ENCODE measurements around the gene VGLL4.

VGLL4 gene

GRCh38 chr3:11565492-11565891 lies 78.2 kb downstream of the VGLL4 start:
- Histone ChIP-seq H3K4me1 (ENCODE audit: control insufficient read depth, low read depth, low read length) (no peaks in the 10 kb centered on the region), H3K36me3 (ENCODE audit: control insufficient read depth, low read depth, low read length) (peaks cover 8% of the 10 kb centered on the region), H3K27ac (ENCODE audit: low read length) (no peak overlapping the region), H3K9me3 (ENCODE audit: control insufficient read depth, low read depth, low read length) (no peaks in the 10 kb centered on the region), H3K27me3 (ENCODE audit: control insufficient read depth, insufficient read depth, low read length) (no peaks in the 10 kb centered on the region), H3K4me3 (ENCODE audit: low read length) (no peak overlapping the region), H3K9ac (ENCODE audit: low read length) (no peak overlapping the region)

GRCh38 chr3:11565072-11565471 lies 78.6 kb downstream of the VGLL4 start:
- H3K4me1 ChIP-seq (ENCODE audit: control insufficient read depth, low read depth, low read length): no peaks in the 10 kb centered on the region
- H3K27ac ChIP-seq (ENCODE audit: low read length): no peak overlapping the region
- H3K36me3 ChIP-seq (ENCODE audit: control insufficient read depth, low read depth, low read length): peaks cover 8% of the 10 kb centered on the region
- H3K4me3 ChIP-seq (ENCODE audit: low read length): no peak overlapping the region
- no peaks in the 10 kb centered on the region for H3K9me3 ChIP-seq (ENCODE audit: control insufficient read depth, low read depth, low read length)
- no peaks in the 10 kb centered on the region for H3K27me3 ChIP-seq (ENCODE audit: control insufficient read depth, insufficient read depth, low read length)
- no peak overlapping the region for H3K9ac ChIP-seq (ENCODE audit: low read length)

GRCh38 chr3:11564577-11565001 lies 79.1 kb downstream of the VGLL4 start:
- H3K9me3 ChIP-seq (ENCODE audit: control insufficient read depth, low read depth, low read length): no peaks in the 10 kb centered on the region
- H3K36me3 ChIP-seq (ENCODE audit: control insufficient read depth, low read depth, low read length): peaks cover 8% of the 10 kb centered on the region
- no peak overlapping the region for H3K27ac ChIP-seq (ENCODE audit: low read length)
- no peak overlapping the region for H3K4me3 ChIP-seq (ENCODE audit: low read length)
- no peak overlapping the region for H3K9ac ChIP-seq (ENCODE audit: low read length)
- no peaks in the 10 kb centered on the region for H3K4me1 ChIP-seq (ENCODE audit: control insufficient read depth, low read depth, low read length)
- H3K27me3 ChIP-seq (ENCODE audit: control insufficient read depth, insufficient read depth, low read length): no peaks in the 10 kb centered on the region

DNA sequence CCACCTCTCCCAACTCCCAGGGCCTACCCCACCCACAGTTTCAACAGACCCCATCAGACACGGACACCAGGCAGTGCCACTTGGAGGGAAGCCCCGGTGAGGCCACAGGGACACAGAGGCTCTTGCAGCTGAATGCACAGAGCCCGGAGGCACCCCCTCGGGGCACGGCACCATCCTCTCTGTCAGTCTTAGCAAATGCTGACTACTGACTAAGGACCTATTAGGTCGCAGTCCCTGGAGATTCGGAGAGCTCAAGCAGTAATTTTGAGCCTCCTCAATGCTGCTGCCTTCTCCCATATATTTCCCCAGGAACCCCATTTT lies 79.9 kb downstream of the VGLL4 start:
- Histone ChIP-seq H3K27ac (ENCODE audit: low read length) (no peak overlapping the region), H3K9me3 (ENCODE audit: control insufficient read depth, low read depth, low read length) (no peaks in the 10 kb centered on the region), H3K27me3 (ENCODE audit: control insufficient read depth, insufficient read depth, low read length) (no peaks in the 10 kb centered on the region), H3K36me3 (ENCODE audit: control insufficient read depth, low read depth, low read length) (peaks cover 8% of the 10 kb centered on the region), H3K9ac (ENCODE audit: low read length) (no peak overlapping the region), H3K4me3 (ENCODE audit: low read length) (no peak overlapping the region), H3K4me1 (ENCODE audit: control insufficient read depth, low read depth, low read length) (no peaks in the 10 kb centered on the region)

GRCh38 chr3:11563159-11563864 lies 80.4 kb downstream of the VGLL4 start:
- Histone ChIP-seq H3K4me3 (ENCODE audit: low read length) (no peak overlapping the region), H3K4me1 (ENCODE audit: control insufficient read depth, low read depth, low read length) (no peaks in the 10 kb centered on the region), H3K36me3 (ENCODE audit: control insufficient read depth, low read depth, low read length) (peaks cover 8% of the 10 kb centered on the region), H3K9ac (ENCODE audit: low read length) (no peak overlapping the region), H3K27ac (ENCODE audit: low read length) (no peak overlapping the region), H3K9me3 (ENCODE audit: control insufficient read depth, low read depth, low read length) (no peaks in the 10 kb centered on the region), H3K27me3 (ENCODE audit: control insufficient read depth, insufficient read depth, low read length) (no peaks in the 10 kb centered on the region)

- peaks cover 17% of the 10 kb centered on the region for H3K36me3 ChIP-seq (ENCODE audit: control insufficient read depth, low read depth, low read length)
- no peak overlapping the region for H3K9ac ChIP-seq (ENCODE audit: low read length)
- no peaks in the 10 kb centered on the region for H3K9me3 ChIP-seq (ENCODE audit: control insufficient read depth, low read depth, low read length)
- H3K27ac ChIP-seq (ENCODE audit: low read length): no peak overlapping the region
- H3K27me3 ChIP-seq (ENCODE audit: control insufficient read depth, insufficient read depth, low read length): no peaks in the 10 kb centered on the region
- no peaks in the 10 kb centered on the region for H3K4me1 ChIP-seq (ENCODE audit: control insufficient read depth, low read depth, low read length)
- no peak overlapping the region for H3K4me3 ChIP-seq (ENCODE audit: low read length)
Measured at GRCh38 chr3:11562277-11562881, 81.3 kb downstream of the VGLL4 start.

- H3K9ac ChIP-seq (ENCODE audit: low read length): no peak overlapping the region
Measured at GRCh38 chr3:11560746-11561145, 83.0 kb downstream of the VGLL4 start.

DNA sequence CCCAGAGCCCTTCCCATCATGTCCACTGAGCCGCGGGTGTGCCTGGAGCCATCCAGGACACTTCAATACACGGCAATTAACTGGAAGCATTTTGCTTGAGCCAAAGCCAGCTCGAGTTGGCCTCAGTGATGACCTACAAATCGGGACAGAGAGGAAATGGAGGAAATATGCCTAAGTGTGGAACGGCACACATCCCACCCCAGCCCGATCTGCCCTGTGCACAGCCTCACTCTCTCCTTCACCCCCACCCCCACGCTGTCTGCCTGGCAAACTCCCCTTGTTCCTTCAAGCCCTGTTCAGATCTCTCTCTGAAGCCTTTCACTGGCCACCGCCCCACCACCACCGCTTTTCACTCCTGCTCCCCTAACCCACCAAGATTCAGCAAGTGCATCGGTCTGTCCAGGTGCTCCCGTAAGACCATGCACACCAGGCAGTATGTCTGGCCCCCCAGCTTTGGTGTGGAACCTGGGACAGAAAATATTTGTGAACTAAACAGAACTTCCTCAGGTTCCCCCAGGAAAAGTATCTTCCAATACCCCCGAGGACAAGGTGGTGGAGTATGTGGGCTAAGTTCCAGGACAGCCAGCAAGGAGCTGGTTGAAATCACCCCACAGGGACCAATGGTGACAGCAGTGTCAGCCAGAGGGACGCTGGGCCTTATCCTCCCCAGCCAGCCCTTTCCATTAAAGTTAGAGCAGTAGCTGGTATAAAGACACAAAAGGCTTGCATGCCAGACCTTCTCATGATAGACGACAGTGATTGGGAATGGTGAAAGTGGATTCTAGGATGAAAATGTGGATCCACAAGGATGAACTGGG lies 83.7 kb downstream of the VGLL4 start:
- Histone ChIP-seq H3K4me1 (ENCODE audit: control insufficient read depth, low read depth, low read length) (no peaks in the 10 kb centered on the region), H3K36me3 (ENCODE audit: control insufficient read depth, low read depth, low read length) (peaks cover 15% of the 10 kb centered on the region), H3K9ac (ENCODE audit: low read length) (no peak overlapping the region), H3K9me3 (ENCODE audit: control insufficient read depth, low read depth, low read length) (no peaks in the 10 kb centered on the region), H3K4me3 (ENCODE audit: low read length) (no peak overlapping the region), H3K27ac (ENCODE audit: low read length) (no peak overlapping the region), H3K27me3 (ENCODE audit: control insufficient read depth, insufficient read depth, low read length) (no peaks in the 10 kb centered on the region)

More at GRCh38 chr3:11560746-11561145, 83.0 kb downstream of the VGLL4 start:
- H3K9me3 ChIP-seq (ENCODE audit: control insufficient read depth, low read depth, low read length): no peaks in the 10 kb centered on the region
- H3K27ac ChIP-seq (ENCODE audit: low read length): no peak overlapping the region
- H3K4me1 ChIP-seq (ENCODE audit: control insufficient read depth, low read depth, low read length): no peaks in the 10 kb centered on the region
- peaks cover 15% of the 10 kb centered on the region for H3K36me3 ChIP-seq (ENCODE audit: control insufficient read depth, low read depth, low read length)
- H3K4me3 ChIP-seq (ENCODE audit: low read length): no peak overlapping the region
- no peaks in the 10 kb centered on the region for H3K27me3 ChIP-seq (ENCODE audit: control insufficient read depth, insufficient read depth, low read length)

DNA sequence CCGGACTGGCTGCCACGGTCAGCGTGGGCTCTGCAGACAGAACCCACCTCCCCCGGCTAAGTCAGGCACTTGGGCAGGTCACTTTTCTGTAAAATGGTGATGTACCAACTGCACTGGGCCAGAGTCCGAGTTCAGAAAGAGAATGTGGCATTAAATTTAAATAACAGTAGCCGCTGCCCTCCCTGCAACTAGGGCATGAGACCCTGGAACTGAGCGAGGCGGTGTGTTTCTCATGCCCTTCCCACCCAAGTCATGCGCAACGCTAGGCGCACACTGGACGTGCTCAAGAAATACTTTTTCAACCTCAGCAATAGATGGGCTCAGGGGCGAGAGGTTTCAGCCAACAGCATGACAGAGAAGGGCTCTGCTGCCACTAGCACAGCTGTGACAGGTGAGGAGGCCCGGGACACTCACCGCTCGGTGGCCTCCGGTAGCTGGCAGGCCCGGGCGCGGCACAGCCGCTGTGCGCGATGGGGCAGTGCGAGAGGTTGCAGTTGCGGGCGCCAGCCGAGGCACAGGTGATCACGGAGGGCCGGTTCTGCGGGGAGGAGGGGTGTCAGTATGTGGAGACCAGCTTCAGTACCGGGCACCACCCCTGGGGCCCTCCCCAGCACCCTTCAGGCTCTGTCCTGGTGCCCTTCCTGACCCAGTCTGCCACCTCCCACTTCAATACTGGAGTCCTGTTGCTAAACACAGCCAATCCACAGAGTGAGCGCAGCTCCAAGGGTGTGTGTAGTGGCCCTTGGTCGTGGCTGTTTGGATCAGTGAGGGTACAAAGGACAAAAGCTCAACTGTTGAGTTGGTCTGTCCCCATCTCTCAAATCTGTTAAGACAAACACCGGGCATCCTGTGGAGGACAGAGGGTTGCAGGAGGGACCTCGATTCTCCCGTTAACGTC lies 84.5 kb downstream of the VGLL4 start:
- peaks cover 15% of the 10 kb centered on the region for H3K36me3 ChIP-seq (ENCODE audit: control insufficient read depth, low read depth, low read length)
- no peak overlapping the region for H3K4me3 ChIP-seq (ENCODE audit: low read length)
- H3K27me3 ChIP-seq (ENCODE audit: control insufficient read depth, insufficient read depth, low read length): no peaks in the 10 kb centered on the region
- no peak overlapping the region for H3K9ac ChIP-seq (ENCODE audit: low read length)
- H3K9me3 ChIP-seq (ENCODE audit: control insufficient read depth, low read depth, low read length): no peaks in the 10 kb centered on the region
- no peak overlapping the region for H3K27ac ChIP-seq (ENCODE audit: low read length)
- H3K4me1 ChIP-seq (ENCODE audit: control insufficient read depth, low read depth, low read length): no peaks in the 10 kb centered on the region

DNA sequence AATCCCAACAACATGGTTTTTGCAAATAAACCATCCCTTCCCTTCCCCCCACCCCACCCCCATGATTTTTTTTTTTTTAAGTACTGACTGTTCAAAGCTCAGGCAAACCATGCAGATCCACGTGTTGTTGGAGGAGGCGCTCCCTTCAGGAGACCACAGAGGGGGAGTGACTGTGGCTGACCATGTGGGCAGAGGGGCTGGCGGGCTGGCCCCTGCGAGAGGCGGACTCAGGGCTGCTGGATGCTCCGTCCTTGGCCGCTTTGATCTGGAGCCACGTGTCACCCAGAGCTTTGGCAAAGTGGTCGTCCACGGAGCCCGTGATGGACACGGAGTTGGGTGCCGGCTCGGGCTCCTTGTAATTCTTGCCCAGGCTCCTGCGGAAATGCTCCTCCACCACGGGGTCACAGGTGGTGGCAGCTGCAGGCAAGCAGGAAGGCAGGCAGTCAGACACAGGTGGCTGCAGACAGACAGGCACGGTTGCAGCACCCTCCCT lies 85.3 kb downstream of the VGLL4 start:
- no peak overlapping the region for H3K4me3 ChIP-seq (ENCODE audit: low read length)
- no peaks in the 10 kb centered on the region for H3K4me1 ChIP-seq (ENCODE audit: control insufficient read depth, low read depth, low read length)
- no peaks in the 10 kb centered on the region for H3K27me3 ChIP-seq (ENCODE audit: control insufficient read depth, insufficient read depth, low read length)
- no peak overlapping the region for H3K9ac ChIP-seq (ENCODE audit: low read length)
- peaks cover 16% of the 10 kb centered on the region for H3K36me3 ChIP-seq (ENCODE audit: control insufficient read depth, low read depth, low read length)
- no peak overlapping the region for H3K27ac ChIP-seq (ENCODE audit: low read length)
- H3K9me3 ChIP-seq (ENCODE audit: control insufficient read depth, low read depth, low read length): no peaks in the 10 kb centered on the region

GRCh38 chr3:11558002-11558401 lies 85.7 kb downstream of the VGLL4 start:
- Histone ChIP-seq H3K4me1 (ENCODE audit: control insufficient read depth, low read depth, low read length) (no peaks in the 10 kb centered on the region), H3K9me3 (ENCODE audit: control insufficient read depth, low read depth, low read length) (no peaks in the 10 kb centered on the region), H3K27me3 (ENCODE audit: control insufficient read depth, insufficient read depth, low read length) (no peaks in the 10 kb centered on the region), H3K27ac (ENCODE audit: low read length) (no peak overlapping the region), H3K4me3 (ENCODE audit: low read length) (no peak overlapping the region), H3K36me3 (ENCODE audit: control insufficient read depth, low read depth, low read length) (peaks cover 13% of the 10 kb centered on the region), H3K9ac (ENCODE audit: low read length) (no peak overlapping the region)
